ENCODE data around the gene MREG. TPM values are rescaled to one million over a fixed set of nuclear protein-coding genes. Genes with fewer than 3 reads are reported as not detected.
A peak's percentile ranks its signal among the peaks of the same experiment; 100 is the strongest.

MREG gene
- total and polyA plus RNA-seq, 2 experiments from 2014 or later = 1.8 to 3.1 TPM

GRCh38 chr2:216033403-216033802, 20.1 kb upstream of the MREG start:
- in situ Hi-C loops (cut with MboI) = no loop called here

GRCh38 chr2:216031960-216032689, 18.8 kb upstream of the MREG start:
- Histone ChIP-seq H3K27ac (peak overlapping the region; percentile 42), H3K9ac (no peak overlapping the region), H3F3A (ENCODE audit: insufficient read depth) (peaks cover 22% of the 10 kb centered on the region), H3K79me2 (ENCODE audit: insufficient read depth) (no peaks in the 10 kb centered on the region), H4K20me1 (ENCODE audit: insufficient read depth) (no peaks in the 10 kb centered on the region), H3K4me1 (ENCODE audit: insufficient read depth) (peaks cover 22% of the 10 kb centered on the region), H3K9me3 (ENCODE audit: low read depth) (no peaks in the 10 kb centered on the region), H3K27me3 (replicated peaks; ENCODE audit: insufficient read depth) (no peaks in the 10 kb centered on the region), H3K4me2 (ENCODE audit: unreplicated experiment) (peak overlapping the region; percentile 61), H3K4me3 (peak overlapping the region; percentile 34), H3K9me2 (ENCODE audit: insufficient read depth) (no peaks in the 10 kb centered on the region), H3K36me3 (ENCODE audit: low read depth) (no peaks in the 10 kb centered on the region), H2AFZ (no peak overlapping the region)
- peak; percentile 88 for DNase-seq
- no peak for TF ChIP-seq EZH2 (IDR thresholded peaks at IDR 0.05; ENCODE audit: insufficient read depth, poor library complexity, severe bottlenecking)
- in situ Hi-C loops (cut with MboI) = no loop called here
- 4 to 5% methylated on average over 1 of the region's 1 CpG for WGBS, 2 experiments (ENCODE audit: low coverage in 1 of 2, low lambda C conversion rate in 2 of 2, missing lambda C conversion rate in 2 of 2)

More at GRCh38 chr2:216033403-216033802, 20.1 kb upstream of the MREG start:
- Histone ChIP-seq H3K36me3 (ENCODE audit: low read depth) (no peaks in the 10 kb centered on the region), H4K20me1 (ENCODE audit: insufficient read depth) (no peaks in the 10 kb centered on the region), H2AFZ (no peak overlapping the region), H3K9me3 (ENCODE audit: low read depth) (no peaks in the 10 kb centered on the region), H3K79me2 (ENCODE audit: insufficient read depth) (no peaks in the 10 kb centered on the region), H3K4me1 (ENCODE audit: insufficient read depth) (peaks cover 22% of the 10 kb centered on the region), H3K4me3 (no peak overlapping the region), H3F3A (ENCODE audit: insufficient read depth) (peaks cover 22% of the 10 kb centered on the region), H3K9ac (no peak overlapping the region), H3K27me3 (replicated peaks; ENCODE audit: insufficient read depth) (no peaks in the 10 kb centered on the region), H3K4me2 (ENCODE audit: unreplicated experiment) (no peak overlapping the region), H3K9me2 (ENCODE audit: insufficient read depth) (no peaks in the 10 kb centered on the region), H3K27ac (no peak overlapping the region)
- DNase-seq = no peak
- TF ChIP-seq EZH2 (IDR thresholded peaks at IDR 0.05; ENCODE audit: insufficient read depth, poor library complexity, severe bottlenecking) (no peak), EZH2phosphoT487 (IDR thresholded peaks at IDR 0.05; ENCODE audit: insufficient read depth, low read depth) (no peak)
- 95 to 96% methylated on average over 3 of the region's 3 CpGs for WGBS, 2 experiments (ENCODE audit: low coverage in 1 of 2, low lambda C conversion rate in 2 of 2, missing lambda C conversion rate in 2 of 2)

- Histone ChIP-seq H3K79me2 (ENCODE audit: insufficient read depth) (no peaks in the 10 kb centered on the region), H4K20me1 (ENCODE audit: insufficient read depth) (no peaks in the 10 kb centered on the region), H3K36me3 (ENCODE audit: low read depth) (no peaks in the 10 kb centered on the region), H3F3A (ENCODE audit: insufficient read depth) (peaks cover 22% of the 10 kb centered on the region), H2AFZ (no peak overlapping the region), H3K9me2 (ENCODE audit: insufficient read depth) (no peaks in the 10 kb centered on the region), H3K4me2 (ENCODE audit: unreplicated experiment) (no peak overlapping the region), H3K4me1 (ENCODE audit: insufficient read depth) (peaks cover 22% of the 10 kb centered on the region), H3K9ac (no peak overlapping the region), H3K27me3 (replicated peaks; ENCODE audit: insufficient read depth) (no peaks in the 10 kb centered on the region), H3K4me3 (no peak overlapping the region), H3K27ac (no peak overlapping the region), H3K9me3 (ENCODE audit: low read depth) (no peaks in the 10 kb centered on the region)
- in situ Hi-C loops (cut with MboI) = no loop called here
- TF ChIP-seq EZH2 (IDR thresholded peaks at IDR 0.05; ENCODE audit: insufficient read depth, poor library complexity, severe bottlenecking) = no peak
- no peak for TF ChIP-seq EZH2phosphoT487 (IDR thresholded peaks at IDR 0.05; ENCODE audit: insufficient read depth, low read depth)
- WGBS, 2 experiments (ENCODE audit: low coverage in 1 of 2, low lambda C conversion rate in 2 of 2, missing lambda C conversion rate in 2 of 2) = 99 to 100% methylated on average over 3 of the region's 3 CpGs
- no peak for DNase-seq
Observed at GRCh38 chr2:216030216-216030615, 16.9 kb upstream of the MREG start.

- TF ChIP-seq EZH2phosphoT487 (IDR thresholded peaks at IDR 0.05; ENCODE audit: insufficient read depth, low read depth) (no peak), EZH2 (IDR thresholded peaks at IDR 0.05; ENCODE audit: insufficient read depth, poor library complexity, severe bottlenecking) (no peak)
- H3K4me2 ChIP-seq (ENCODE audit: unreplicated experiment) = no peak overlapping the region
- H3K79me2 ChIP-seq (ENCODE audit: insufficient read depth) = no peaks in the 10 kb centered on the region
- no peaks in the 10 kb centered on the region for H3K9me3 ChIP-seq (ENCODE audit: low read depth)
- H3K9me2 ChIP-seq (ENCODE audit: insufficient read depth) = no peaks in the 10 kb centered on the region
- peak; percentile 59 for DNase-seq
- H2AFZ ChIP-seq = no peak overlapping the region
- no peaks in the 10 kb centered on the region for H3K36me3 ChIP-seq (ENCODE audit: low read depth)
- 87 to 93% methylated on average over 7 of the region's 7 CpGs for WGBS, 2 experiments (ENCODE audit: low coverage in 1 of 2, low lambda C conversion rate in 2 of 2, missing lambda C conversion rate in 2 of 2)
- peaks cover 22% of the 10 kb centered on the region for H3F3A ChIP-seq (ENCODE audit: insufficient read depth)
- H3K27me3 ChIP-seq (replicated peaks; ENCODE audit: insufficient read depth) = no peaks in the 10 kb centered on the region
- no peak overlapping the region for H3K4me3 ChIP-seq
- H4K20me1 ChIP-seq (ENCODE audit: insufficient read depth) = no peaks in the 10 kb centered on the region
- peaks cover 22% of the 10 kb centered on the region for H3K4me1 ChIP-seq (ENCODE audit: insufficient read depth)
- H3K27ac ChIP-seq = no peak overlapping the region
- no peak overlapping the region for H3K9ac ChIP-seq
- in situ Hi-C loops (cut with MboI) = no loop called here
Observed at GRCh38 chr2:216029416-216030129, 16.2 kb upstream of the MREG start.
